Breast epithelium (tissue), 4 donors: ENCODE results near the gene C10orf88. TPM values are rescaled to one million over a fixed set of nuclear protein-coding genes. Genes with fewer than 3 reads are reported as not detected.
"Not testable (repeated sequence)": the region's sequence is repeated elsewhere in the genome, so short reads cannot be mapped to it uniquely, and the experiment has no call there.

ENCODE experiments used
- DNase-seq, 2 donors: peaks; one replicate each; pipeline ENCODE4 v3.0.0-alpha.2; 2019; ENCODE audit warnings: low spot score in 2 of 2
- H3K27ac ChIP-seq, 2 donors: fragments of 200-600 bp; sonication (generic) in 1 of 2; one replicate each; pipeline ENCODE4 v1.5.1; 2016 to 2019; ENCODE audit warnings: mild to moderate bottlenecking in 1 of 2
- H3K27me3 ChIP-seq, 2 donors: fragments of 200-600 bp; sonication (generic) in 1 of 2; one replicate each; pipeline versions ENCODE4 v1.5.1 to v1.6.0; 2017 to 2019; ENCODE audit warnings: control low read depth in 1 of 2, mild to moderate bottlenecking in 1 of 2
- H3K36me3 ChIP-seq: fragments of 200-600 bp; one replicate; pipeline ENCODE4 v1.5.1; 2019
- H3K4me1 ChIP-seq, 2 donors: fragments of 200-600 bp; sonication (generic); one replicate each; pipeline ENCODE4 v1.5.1; 2016 to 2019; ENCODE audit warnings: control low read depth in 1 of 2
- H3K4me3 ChIP-seq, 3 donors: fragments of 200-600 bp; sonication (generic); 1 replicate in 2 of 3; 2 replicates in 1 of 3; pipeline ENCODE4 v1.5.1; 2016 to 2019; ENCODE audit warnings: mild to moderate bottlenecking in 3 of 3, moderate library complexity in 2 of 3
- H3K9me3 ChIP-seq, 2 donors: fragments of 200-600 bp; sonication (generic) in 1 of 2; one replicate each; pipeline ENCODE4 v1.5.1; 2016 to 2019; ENCODE audit warnings: control low read depth in 1 of 2
- POLR2A ChIP-seq: fragments of 450-650 bp; IDR thresholded peaks from one replicate; pipeline ENCODE4 v1.6.1; 2016; ENCODE audit warnings: antibody characterized with exemption, mild to moderate bottlenecking, moderate library complexity
- POLR2AphosphoS5 ChIP-seq, 3 donors: sonication (generic); formaldehyde crosslinking; IDR thresholded peaks; one replicate each; pipeline ENCODE4 v1.6.1; 2017; ENCODE audit warnings: antibody characterized with exemption in 3 of 3
- intact Hi-C: fragments of 100-400 bp; cut with DNase I; formaldehyde crosslinking; loops from one replicate; pipeline ENCODE4 v1.15.1; 2023; ENCODE audit warnings: low total_unique reads
- total RNA-seq, 3 donors: library from RNA; depleted of rRNA; stranded (reverse); fragments of >200 nt; gene quantifications; one replicate each; pipeline ENCODE4 v1.1.0, GENCODE V29; 2016
- TF ChIP-seq, protein P1 (sequence below), 3 donors: fragments of 450-650 bp; IDR thresholded peaks; one replicate each; pipeline ENCODE4 v1.5.1; 2016 to 2017; ENCODE audit warnings: antibody characterized with exemption in 3 of 3, mild to moderate bottlenecking in 3 of 3, moderate library complexity in 3 of 3

The C10orf88 gene
- total RNA-seq, 3 donors from 2014 or later, result 4.5 to 8.0 (median 7.5) TPM

DNA sequence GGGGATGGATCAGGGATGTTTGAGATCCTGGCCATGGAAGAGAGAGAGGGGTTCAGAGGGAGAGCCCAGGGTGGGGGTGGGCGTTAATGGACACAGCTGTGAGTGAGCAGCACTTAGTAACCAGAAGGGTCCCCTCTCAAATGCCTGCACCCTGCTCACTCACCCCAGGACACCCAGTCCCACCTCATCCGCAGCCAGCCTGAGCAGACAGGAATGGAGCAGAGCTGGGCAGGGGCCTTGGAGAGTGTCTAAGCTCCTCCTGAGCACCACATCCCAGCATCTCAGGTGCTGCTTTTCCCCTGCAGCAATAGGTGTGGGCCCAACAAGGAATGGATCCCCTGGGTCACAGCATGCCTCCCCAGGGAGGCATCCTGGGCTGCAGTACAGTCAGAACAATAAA is 38.3 kb downstream of the C10orf88 start:
- Histone ChIP-seq H3K36me3 (no peaks in the 10 kb centered on the region), H3K4me1 (no peaks in the 10 kb centered on the region), H3K4me3 (no peak overlapping the region), H3K9me3 (no peaks in the 10 kb centered on the region), H3K27me3 (no peaks in the 10 kb centered on the region), H3K27ac (no peak overlapping the region)
- intact Hi-C loops, result loop anchor here (5.0 kb wide), 1 partner anchor 722 kb away; no protein-coding TSS in a partner anchor
- TF ChIP-seq, protein P1, sequence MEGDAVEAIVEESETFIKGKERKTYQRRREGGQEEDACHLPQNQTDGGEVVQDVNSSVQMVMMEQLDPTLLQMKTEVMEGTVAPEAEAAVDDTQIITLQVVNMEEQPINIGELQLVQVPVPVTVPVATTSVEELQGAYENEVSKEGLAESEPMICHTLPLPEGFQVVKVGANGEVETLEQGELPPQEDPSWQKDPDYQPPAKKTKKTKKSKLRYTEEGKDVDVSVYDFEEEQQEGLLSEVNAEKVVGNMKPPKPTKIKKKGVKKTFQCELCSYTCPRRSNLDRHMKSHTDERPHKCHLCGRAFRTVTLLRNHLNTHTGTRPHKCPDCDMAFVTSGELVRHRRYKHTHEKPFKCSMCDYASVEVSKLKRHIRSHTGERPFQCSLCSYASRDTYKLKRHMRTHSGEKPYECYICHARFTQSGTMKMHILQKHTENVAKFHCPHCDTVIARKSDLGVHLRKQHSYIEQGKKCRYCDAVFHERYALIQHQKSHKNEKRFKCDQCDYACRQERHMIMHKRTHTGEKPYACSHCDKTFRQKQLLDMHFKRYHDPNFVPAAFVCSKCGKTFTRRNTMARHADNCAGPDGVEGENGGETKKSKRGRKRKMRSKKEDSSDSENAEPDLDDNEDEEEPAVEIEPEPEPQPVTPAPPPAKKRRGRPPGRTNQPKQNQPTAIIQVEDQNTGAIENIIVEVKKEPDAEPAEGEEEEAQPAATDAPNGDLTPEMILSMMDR (IDR thresholded peaks at IDR 0.05), result no peak
- TF ChIP-seq POLR2A, result no peak
- no peak for DNase-seq

DNA sequence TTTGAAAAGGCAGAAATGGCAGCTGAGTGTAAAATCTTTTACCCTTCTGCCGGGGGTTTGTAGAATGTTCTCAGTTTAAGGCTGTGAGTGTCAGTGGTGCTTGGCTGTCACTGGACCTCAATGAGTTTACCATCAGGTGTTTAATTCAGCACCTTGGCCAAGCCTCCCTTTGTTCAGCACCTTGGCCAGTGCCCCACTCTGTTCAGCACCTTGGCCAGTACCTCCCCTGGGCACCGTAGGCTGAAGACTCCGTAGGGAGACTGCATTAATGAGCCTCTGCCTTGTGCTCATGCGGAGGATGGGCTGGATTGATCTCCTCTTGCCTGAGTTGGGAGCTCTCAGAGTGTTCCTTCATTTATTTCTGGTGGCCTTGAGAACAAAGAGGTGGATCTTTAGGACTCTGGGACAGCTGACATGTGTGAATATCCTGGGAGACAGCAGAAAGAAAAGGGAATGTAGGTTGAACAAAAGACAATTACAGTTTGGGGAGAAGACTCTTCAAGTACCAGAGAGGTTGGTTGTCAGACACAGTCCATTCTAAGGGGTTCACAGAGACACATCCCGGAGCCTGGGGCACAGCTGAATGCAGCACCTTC is 42.0 kb downstream of the C10orf88 start:
- DNase-seq, result no peak
- H3K4me1 ChIP-seq, result no peaks in the 10 kb centered on the region
- H3K27me3 ChIP-seq, result no peaks in the 10 kb centered on the region
- H3K4me3 ChIP-seq, result no peak overlapping the region
- intact Hi-C loops, result no loop called here
- H3K27ac ChIP-seq, result no peak overlapping the region
- TF ChIP-seq POLR2AphosphoS5 (IDR thresholded peaks at IDR 0.05), result no peak
- no peak for TF ChIP-seq POLR2A
- TF ChIP-seq, protein P1 (IDR thresholded peaks at IDR 0.05), result no peak
- H3K9me3 ChIP-seq, result no peaks in the 10 kb centered on the region
- no peaks in the 10 kb centered on the region for H3K36me3 ChIP-seq

GRCh38 chr10:122910310-122910709 is 43.7 kb downstream of the C10orf88 start, which contains the start of gene FAM24A:
TSS of gene FAM24A (plus strand) at chr10:122910610. CDS start at chr10:122911635, 1,025 bp downstream.
- no peaks in the 10 kb centered on the region for H3K27me3 ChIP-seq
- TF ChIP-seq POLR2AphosphoS5 (IDR thresholded peaks at IDR 0.05), result no peak
- TF ChIP-seq POLR2A, result no peak
- no peaks in the 10 kb centered on the region for H3K4me1 ChIP-seq
- DNase-seq, result no peak
- H3K36me3 ChIP-seq, result no peaks in the 10 kb centered on the region
- intact Hi-C loops, result no loop called here
- no peak within 1 kb of the TSS for H3K4me3 ChIP-seq
- no peaks in the 10 kb centered on the region for H3K9me3 ChIP-seq
- H3K27ac ChIP-seq, result no peak within 1 kb of the TSS

DNA sequence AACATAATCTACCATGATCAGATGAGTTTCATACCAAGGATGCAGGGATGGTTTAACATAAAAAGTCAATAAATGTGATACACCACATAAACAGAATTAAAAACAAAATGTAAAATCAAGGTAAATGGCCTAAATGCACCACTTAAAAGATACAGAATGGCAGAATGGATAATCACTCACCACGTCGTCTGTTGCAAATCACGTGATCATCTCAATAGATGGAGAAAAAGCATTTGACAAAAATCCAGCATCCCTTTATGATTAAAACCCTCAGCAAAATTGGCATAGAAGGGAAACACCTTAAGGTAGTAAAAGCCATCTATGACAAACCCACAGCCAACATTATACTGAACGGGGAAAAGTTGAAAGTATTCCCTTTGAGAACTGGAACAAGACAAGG is 50.2 kb downstream of the C10orf88 start:
- H3K9me3 ChIP-seq, H3K27ac ChIP-seq, H3K36me3 ChIP-seq, intact Hi-C loops, H3K27me3 ChIP-seq, DNase-seq, H3K4me3 ChIP-seq, H3K4me1 ChIP-seq: not testable (repeated sequence)

GRCh38 chr10:122894261-122894944 is 59.6 kb downstream of the C10orf88 start:
- Histone ChIP-seq H3K4me1 (no peaks in the 10 kb centered on the region), H3K27me3 (no peaks in the 10 kb centered on the region), H3K27ac (no peak overlapping the region), H3K4me3 (no peak overlapping the region), H3K9me3 (no peaks in the 10 kb centered on the region), H3K36me3 (no peaks in the 10 kb centered on the region)
- no peak for DNase-seq
- intact Hi-C loops, result no loop called here
- TF ChIP-seq, protein P1 (IDR thresholded peaks at IDR 0.05), result no peak
- TF ChIP-seq POLR2A (no peak), POLR2AphosphoS5 (IDR thresholded peaks at IDR 0.05) (no peak)

DNA sequence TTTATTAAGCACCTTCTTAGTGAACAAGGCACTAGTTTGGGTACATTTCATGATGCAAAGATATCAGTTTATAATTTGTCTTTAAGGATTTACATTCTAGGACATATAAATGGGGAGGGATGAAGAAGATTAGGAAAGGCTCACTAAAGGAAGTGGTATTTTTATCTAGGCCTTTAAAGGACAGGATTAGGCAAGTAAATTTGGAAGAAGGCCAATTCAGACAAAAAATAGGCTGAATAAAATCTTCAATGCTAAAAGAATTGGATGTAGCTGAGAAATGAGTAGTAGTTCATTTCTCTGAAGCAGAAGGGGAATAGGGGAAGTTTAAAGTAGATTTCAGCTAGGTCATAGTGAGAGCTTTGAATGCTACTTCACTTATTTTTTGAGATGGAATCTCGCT is 69.9 kb downstream of the C10orf88 start:
- intact Hi-C loops, result no loop called here
- no peak for TF ChIP-seq POLR2AphosphoS5 (IDR thresholded peaks at IDR 0.05)
- TF ChIP-seq POLR2A, result no peak

More for the DNA sequence above, 69.9 kb downstream of the C10orf88 start:
- no peaks in the 10 kb centered on the region for H3K27me3 ChIP-seq
- H3K27ac ChIP-seq, result no peak overlapping the region
- no peak overlapping the region for H3K4me3 ChIP-seq
- no peaks in the 10 kb centered on the region for H3K4me1 ChIP-seq
- no peaks in the 10 kb centered on the region for H3K9me3 ChIP-seq
- H3K36me3 ChIP-seq, result no peaks in the 10 kb centered on the region
- no peak for DNase-seq
